ENCODE data around the gene TRIM31.

- TF ChIP-seq CTCF (IDR thresholded peaks at IDR 0.05; ENCODE audit: low read length) = no peak
- TF ChIP-seq EZH2phosphoT487 (IDR thresholded peaks at IDR 0.05; ENCODE audit: low read length) = no peak
- no peak for TF ChIP-seq EZH2 (optimal IDR thresholded peaks at IDR 0.05; ENCODE audit: low read depth, low read length)
Observed at GRCh38 chr6:30130179-30130679, 17.3 kb upstream of the TRIM31 start.
